Mesodermal cell (in vitro differentiated cells): ENCODE data around the gene MPG.
A peak's percentile ranks its signal among the peaks of the same experiment; 100 is the strongest.

Source experiments
- H3K27ac ChIP-seq: 2 replicates; pipeline ENCODE4 v1.7.0; 2013; ENCODE audit warnings: mild to moderate bottlenecking, low read depth, low read length, moderate library complexity; ENCODE audit not compliant: severe bottlenecking
- H3K36me3 ChIP-seq: 2 replicates; pipeline ENCODE4 v1.7.1; 2013; ENCODE audit warnings: mild to moderate bottlenecking, low read length, moderate library complexity; ENCODE audit not compliant: control insufficient read depth, insufficient read depth
- H3K4me1 ChIP-seq: one replicate; pipeline ENCODE4 v1.7.1; 2013; ENCODE audit warnings: mild to moderate bottlenecking, low read length; ENCODE audit not compliant: insufficient read depth, control insufficient read depth, poor library complexity, severe bottlenecking
- H3K4me3 ChIP-seq: 2 replicates; pipeline ENCODE4 v1.7.0; 2013; ENCODE audit warnings: low read length, control low read depth, mild to moderate bottlenecking; ENCODE audit not compliant: insufficient read depth, poor library complexity, severe bottlenecking; ENCODE audit errors: extremely low read depth
- H3K9me3 ChIP-seq: 2 replicates; pipeline ENCODE4 v1.7.1; 2013; ENCODE audit warnings: mild to moderate bottlenecking, low read length, moderate library complexity; ENCODE audit not compliant: control insufficient read depth
- WGBS, 2 experiments: methylation state at CpG; one replicate each; pipeline ENCODE4 v1.1.5; 2013; ENCODE audit warnings: missing lambda C conversion rate in 2 of 2; ENCODE audit not compliant: insufficient coverage in 2 of 2; 5-methylcytosine and 5-hydroxymethylcytosine counted together

The MPG gene

DNA sequence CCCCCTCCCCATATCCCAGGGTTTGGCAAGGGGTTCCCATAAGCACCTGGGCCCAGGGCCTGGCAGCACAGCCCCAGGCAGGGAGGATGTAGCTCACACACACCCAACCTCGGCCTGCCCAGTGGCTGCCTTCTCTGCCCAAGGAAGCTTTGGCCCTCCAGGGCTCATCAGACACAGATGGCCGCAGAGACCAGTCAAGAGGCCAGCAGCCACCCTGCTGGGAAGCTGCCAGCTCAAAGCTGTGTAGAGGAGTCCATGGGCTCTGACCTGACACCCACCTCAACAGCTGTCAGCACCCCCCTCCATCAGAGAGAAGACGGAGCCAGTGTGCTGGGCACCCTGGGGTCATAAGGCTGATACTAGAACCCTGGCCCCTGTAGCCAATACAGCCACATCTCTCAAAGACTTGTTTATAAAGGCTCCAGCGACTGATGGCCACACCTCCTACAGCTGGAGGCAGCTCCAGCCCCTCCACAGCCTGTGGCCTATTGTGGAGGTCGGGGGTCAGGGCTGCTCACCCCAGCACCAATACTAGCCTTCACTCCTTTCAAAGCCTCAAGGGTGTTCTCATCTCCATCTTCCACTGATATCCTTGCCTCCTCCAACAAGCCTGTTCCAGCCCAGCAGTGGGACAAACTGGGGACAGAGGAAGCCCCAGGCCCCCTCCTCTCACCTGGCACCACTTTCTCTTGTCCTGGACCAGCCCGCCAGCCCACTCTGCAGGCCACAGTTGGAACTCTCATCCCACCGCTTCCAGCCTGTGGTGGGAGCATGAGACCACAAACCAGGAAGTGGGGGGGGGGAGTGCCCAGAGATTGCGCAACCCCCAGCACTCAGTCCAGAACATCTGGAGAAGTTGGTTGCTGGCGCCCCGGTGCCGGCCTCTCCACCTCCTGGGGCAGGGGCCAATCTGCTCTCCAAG, 2.2 kb upstream of the MPG start:
- H3K4me3 ChIP-seq = no peak overlapping the region
- H3K36me3 ChIP-seq = peaks cover 15% of the 10 kb centered on the region
- 75 to 87% methylated on average over 4 of the region's 11 CpGs for WGBS, 2 experiments
- H3K9me3 ChIP-seq = no peaks in the 10 kb centered on the region
- H3K4me1 ChIP-seq = peaks cover 60% of the 10 kb centered on the region
- H3K27ac ChIP-seq = peak overlapping the region; percentile 89

DNA sequence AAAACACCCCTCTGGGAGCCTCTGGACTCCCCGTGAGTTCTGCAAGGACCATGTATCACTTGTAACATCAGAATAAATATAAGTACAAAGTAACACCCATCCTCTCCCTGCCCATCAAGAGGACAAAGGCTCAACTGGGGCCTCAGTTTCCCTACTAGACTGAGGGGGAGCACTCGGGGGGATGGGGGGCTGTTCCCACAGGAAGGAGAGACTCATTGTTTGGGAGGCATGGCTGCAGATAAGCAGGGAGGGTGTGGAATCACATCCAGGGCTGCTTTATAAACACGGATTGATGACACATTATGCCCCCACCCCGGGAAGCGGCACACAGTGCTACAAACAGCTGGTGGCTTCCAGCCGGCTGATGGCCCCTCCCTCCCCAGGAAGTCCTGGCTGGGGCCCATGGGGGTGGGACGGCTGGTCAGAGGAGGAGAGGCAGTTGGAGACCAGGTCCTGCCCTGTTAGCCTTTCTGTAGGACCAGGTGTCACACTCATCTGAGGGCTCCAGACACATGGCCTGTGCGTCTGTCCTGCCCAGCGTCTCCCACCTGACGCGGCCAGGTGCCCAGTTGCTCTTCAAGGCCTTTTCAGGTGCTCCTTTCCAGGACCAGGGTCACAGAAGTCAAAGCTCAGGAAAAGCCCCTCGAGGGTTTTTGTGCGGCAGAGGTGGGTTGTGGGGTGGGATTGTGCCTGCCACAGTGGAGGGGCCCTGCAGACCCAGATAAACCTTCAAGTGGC, 1.3 kb upstream of the MPG start:
- peak overlapping the region; percentile 55 for H3K4me3 ChIP-seq
- WGBS, 2 experiments = 69 to 71% methylated on average over 10 to 12 of the region's 13 CpGs
- H3K4me1 ChIP-seq = peaks cover 54% of the 10 kb centered on the region
- H3K36me3 ChIP-seq = peaks cover 18% of the 10 kb centered on the region
- H3K27ac ChIP-seq = peak overlapping the region; percentile 89
- no peaks in the 10 kb centered on the region for H3K9me3 ChIP-seq

DNA sequence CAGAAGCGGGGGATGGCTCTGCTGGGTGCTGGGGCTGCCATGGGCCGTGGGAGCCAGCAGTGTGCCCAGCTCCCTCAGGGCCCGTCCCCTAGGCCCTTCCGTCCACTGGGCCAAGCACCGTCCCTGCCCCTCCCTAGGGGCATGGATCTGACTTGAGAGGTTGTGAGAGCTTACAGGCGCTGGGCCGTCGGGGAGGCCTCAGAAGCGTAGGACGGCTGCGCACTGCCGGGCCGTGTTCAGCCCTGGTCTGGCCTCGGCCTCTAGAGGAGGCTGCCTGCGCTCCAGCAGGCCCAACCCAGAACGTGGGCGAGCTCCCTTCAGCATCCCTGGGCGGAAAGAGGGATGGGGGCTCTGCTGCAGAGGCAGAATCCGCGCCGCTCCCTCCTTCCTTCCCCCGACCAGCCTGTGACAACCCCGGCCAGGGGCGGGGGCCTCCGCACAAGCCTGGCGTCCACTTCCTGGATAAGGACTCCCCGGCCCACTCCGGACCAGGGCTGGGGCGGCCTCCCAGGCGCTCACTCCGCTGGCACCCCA, 685 bp upstream of the MPG start:
- WGBS, 2 experiments = 31 to 35% methylated on average over 20 to 27 of the region's 31 CpGs
- H3K27ac ChIP-seq = peak overlapping the region; percentile 89
- peaks cover 54% of the 10 kb centered on the region for H3K4me1 ChIP-seq
- peak overlapping the region; percentile 55 for H3K4me3 ChIP-seq
- H3K36me3 ChIP-seq = peaks cover 18% of the 10 kb centered on the region
- H3K9me3 ChIP-seq = no peaks in the 10 kb centered on the region

DNA sequence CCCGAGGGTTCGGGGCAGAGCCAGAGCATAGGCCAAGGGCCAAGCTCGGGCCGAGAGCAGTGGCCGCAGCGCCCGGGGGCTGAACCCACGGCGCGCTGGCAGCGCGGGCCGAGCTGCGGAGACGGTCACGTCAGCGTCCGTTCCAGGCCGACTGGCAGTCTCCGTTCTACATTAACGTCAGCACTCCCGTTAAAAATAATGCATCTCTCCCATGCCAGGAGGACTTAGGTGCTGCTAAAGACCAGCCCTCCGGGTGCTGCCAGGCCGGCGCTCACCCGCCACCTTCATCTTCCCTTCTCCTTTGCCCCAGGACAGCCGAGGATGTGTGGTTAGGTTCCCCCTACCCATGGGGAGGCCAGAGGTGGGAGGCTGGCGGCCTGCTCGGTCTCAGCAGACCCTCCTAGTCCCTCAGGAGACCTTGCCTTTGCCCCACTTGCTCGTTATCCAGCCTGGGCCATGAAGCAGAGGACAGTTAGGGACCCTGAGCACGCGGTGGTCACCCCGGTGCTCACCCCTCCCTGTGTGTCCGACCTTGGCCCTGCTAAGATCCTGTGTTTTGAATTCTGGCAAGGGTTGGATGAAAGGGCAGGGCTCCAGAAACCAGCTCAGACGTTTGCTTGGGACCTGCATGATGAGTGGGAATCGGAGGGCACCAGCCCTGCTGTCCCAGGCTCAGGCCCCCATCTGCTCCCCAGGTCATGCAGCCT, 572 bp downstream of the MPG start:
- Histone ChIP-seq H3K27ac (peak overlapping the region; percentile 3), H3K4me3 (peak overlapping the region; percentile 55), H3K36me3 (peaks cover 18% of the 10 kb centered on the region), H3K9me3 (no peaks in the 10 kb centered on the region), H3K4me1 (peaks cover 43% of the 10 kb centered on the region)
- WGBS, 2 experiments = 21 to 23% methylated on average over 33 to 34 of the region's 36 CpGs

DNA sequence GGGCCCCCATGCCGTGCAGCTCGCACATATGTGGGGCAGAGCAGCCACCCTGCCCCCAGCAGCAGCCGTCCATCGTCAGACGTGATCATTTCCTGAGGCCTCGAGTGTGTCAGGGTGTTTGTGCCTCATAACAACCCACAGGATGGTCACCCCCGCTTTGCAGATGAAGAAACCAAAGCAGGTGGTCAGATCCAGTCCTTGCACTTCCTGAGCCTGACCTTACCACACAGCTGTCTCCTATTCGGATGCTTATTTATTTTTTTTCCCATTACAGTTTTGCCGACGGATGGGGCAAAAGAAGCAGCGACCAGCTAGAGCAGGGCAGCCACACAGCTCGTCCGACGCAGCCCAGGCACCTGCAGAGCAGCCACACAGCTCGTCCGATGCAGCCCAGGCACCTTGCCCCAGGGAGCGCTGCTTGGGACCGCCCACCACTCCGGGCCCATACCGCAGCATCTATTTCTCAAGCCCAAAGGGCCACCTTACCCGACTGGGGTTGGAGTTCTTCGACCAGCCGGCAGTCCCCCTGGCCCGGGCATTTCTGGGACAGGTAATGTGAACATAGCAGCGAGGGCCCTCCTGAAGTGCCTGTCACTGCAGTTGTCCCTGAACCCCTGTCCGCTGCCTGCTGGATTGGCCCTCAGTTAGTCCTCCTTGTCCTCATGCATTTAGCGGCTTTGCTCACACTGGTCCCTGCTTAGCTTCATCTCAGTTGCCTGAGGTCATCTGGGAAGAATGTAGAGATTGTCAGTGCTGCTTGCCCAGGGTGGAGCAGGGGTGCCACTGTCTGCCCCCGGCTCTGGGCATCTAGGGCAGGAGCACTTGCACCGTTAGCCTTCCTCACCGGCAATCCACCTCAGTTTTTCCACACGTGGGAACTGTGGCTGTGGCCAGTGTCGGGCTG, 1.4 kb downstream of the MPG start:
- H3K4me1 ChIP-seq = peaks cover 38% of the 10 kb centered on the region
- H3K36me3 ChIP-seq = peaks cover 18% of the 10 kb centered on the region
- no peak overlapping the region for H3K27ac ChIP-seq
- peak overlapping the region; percentile 55 for H3K4me3 ChIP-seq
- 92 to 93% methylated on average over 30 to 32 of the region's 32 CpGs for WGBS, 2 experiments
- H3K9me3 ChIP-seq = no peaks in the 10 kb centered on the region

DNA sequence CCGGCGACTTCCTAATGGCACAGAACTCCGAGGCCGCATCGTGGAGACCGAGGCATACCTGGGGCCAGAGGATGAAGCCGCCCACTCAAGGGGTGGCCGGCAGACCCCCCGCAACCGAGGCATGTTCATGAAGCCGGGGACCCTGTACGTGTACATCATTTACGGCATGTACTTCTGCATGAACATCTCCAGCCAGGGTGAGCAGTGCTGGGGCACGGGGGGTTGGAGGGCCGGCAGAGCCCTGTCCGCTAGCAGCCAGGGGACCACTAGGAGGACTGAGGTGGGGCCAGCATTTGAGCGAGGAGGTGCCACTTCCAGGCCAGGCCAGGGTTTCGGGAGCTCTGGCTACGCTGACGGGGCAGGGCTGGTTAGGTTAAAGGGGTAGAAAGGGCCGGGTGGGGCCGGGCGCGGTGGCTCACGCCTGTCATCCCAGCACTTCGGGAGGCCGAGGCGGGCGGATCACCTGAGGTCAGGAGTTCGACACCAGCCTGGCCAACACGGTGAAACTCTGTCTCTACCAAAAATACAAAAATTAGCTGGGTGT, 5.1 kb downstream of the MPG start:
- H3K36me3 ChIP-seq = peaks cover 53% of the 10 kb centered on the region
- peaks cover 20% of the 10 kb centered on the region for H3K4me1 ChIP-seq
- H3K27ac ChIP-seq = no peak overlapping the region
- 96 to 97% methylated on average over 19 to 24 of the region's 31 CpGs for WGBS, 2 experiments
- H3K9me3 ChIP-seq = no peaks in the 10 kb centered on the region
- H3K4me3 ChIP-seq = no peak overlapping the region

DNA sequence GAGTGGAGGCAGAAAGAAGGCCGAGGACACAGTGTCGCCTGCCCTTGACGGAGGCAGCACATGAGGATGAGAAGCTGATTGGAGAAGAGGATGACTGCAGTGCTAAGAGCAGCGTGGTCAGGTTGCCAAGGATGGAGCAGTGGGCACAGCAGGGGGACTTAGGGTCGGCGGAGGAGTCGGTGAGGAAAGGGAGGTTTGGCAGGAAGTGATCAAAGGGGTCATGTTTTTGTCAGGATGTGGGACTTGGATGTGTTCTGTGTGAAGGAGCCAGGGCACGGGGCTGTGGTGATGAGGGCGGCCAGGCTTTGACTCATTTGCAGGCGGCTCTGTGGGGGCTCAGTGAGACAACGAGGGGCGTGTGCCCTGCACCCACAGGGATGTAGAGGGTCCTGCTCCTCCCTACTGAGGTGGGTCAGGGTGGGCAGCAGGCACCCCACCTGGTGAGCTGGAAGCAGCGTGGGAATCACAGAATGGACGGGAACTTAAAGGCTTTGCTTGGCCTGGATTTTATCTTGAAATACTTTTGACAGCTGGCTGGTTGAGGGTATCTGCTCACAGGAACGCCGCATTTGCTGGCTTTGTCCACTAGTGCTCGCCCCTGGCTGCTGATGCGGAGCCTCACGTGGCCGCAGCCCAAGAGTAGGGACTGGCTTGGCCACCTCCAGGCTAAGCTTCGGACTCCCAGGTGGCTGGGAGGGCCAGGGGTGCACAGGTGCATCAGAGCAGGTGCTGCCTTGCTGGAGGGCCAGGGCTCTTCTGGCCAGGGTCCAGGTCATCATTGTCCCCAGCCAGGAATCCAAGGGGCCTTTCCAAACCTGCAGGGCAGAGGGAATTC, 6.0 kb downstream of the MPG start:
- no peaks in the 10 kb centered on the region for H3K9me3 ChIP-seq
- H3K27ac ChIP-seq = peak overlapping the region; percentile 78
- H3K36me3 ChIP-seq = peaks cover 60% of the 10 kb centered on the region
- peaks cover 17% of the 10 kb centered on the region for H3K4me1 ChIP-seq
- WGBS, 2 experiments = 87% methylated on average over 21 of the region's 21 CpGs
- no peak overlapping the region for H3K4me3 ChIP-seq

DNA sequence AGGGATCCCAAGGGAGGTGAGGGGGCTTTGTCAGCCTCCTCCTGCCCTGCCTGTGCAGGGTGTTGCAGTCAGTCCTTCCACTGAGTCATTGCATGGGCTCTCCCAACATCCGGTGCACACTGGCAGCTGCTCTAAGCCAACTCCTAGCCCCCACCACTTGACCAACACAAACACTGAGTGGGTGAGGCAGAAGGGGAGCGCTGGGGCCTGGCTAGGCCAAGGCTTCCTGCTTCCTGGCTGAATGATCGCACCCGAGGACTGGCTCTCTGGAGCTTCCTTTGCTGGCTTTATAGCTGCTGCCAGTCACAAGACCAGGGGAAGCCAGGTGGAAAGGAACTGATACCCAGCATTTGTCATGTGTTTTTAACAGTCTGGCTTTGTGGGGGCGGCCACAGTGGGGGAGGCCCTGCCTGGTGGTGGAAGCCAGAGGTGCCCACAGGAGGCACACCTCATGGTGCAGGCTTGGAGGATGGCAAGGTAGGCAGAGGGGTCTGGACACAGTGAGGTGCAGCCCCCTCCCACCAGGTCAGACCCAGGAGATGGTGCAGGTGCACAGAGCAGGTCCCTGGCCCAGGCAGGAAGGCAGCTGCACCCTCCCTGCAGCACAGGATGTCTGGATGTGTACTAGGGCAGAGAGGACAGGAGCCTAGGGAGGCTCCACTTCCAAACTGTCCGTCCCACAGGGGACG, 6.8 kb downstream of the MPG start:
- Histone ChIP-seq H3K27ac (peak overlapping the region; percentile 78), H3K4me3 (no peak overlapping the region), H3K9me3 (no peaks in the 10 kb centered on the region), H3K36me3 (peaks cover 62% of the 10 kb centered on the region), H3K4me1 (peaks cover 12% of the 10 kb centered on the region)
- WGBS, 2 experiments = 86 to 91% methylated on average over 5 to 7 of the region's 7 CpGs

DNA sequence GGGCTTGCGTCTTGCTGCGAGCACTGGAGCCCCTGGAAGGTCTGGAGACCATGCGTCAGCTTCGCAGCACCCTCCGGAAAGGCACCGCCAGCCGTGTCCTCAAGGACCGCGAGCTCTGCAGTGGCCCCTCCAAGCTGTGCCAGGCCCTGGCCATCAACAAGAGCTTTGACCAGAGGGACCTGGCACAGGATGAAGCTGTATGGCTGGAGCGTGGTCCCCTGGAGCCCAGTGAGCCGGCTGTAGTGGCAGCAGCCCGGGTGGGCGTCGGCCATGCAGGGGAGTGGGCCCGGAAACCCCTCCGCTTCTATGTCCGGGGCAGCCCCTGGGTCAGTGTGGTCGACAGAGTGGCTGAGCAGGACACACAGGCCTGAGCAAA, 7.4 kb downstream of the MPG start:
- WGBS, 2 experiments = 95 to 98% methylated on average over 18 of the region's 18 CpGs
- H3K27ac ChIP-seq = no peak overlapping the region
- H3K4me1 ChIP-seq = peaks cover 12% of the 10 kb centered on the region
- peaks cover 60% of the 10 kb centered on the region for H3K36me3 ChIP-seq
- H3K9me3 ChIP-seq = no peaks in the 10 kb centered on the region
- no peak overlapping the region for H3K4me3 ChIP-seq
